Activated T-cell treated with anti-CD3 and anti-CD28 coated beads, Interleukin-2, amount 50 U/mL, for 72 hours (primary cell): Measurements from ENCODE around the gene ACACA. TPM values are rescaled to one million over a fixed set of nuclear protein-coding genes. Genes with fewer than 3 reads are reported as not detected.

Experiments used
- ATAC-seq, 2 donors: fragments of 150-1000 bp; cut with Tn5 transposase; replicated peaks in 1 of 2; 2 replicates each; pipeline ENCODE4 v1.10.0; 2021; ENCODE audit warnings: moderate library complexity in 2 of 2, mild to moderate bottlenecking in 1 of 2
- DNase-seq, 2 donors: peaks; one replicate each; pipeline ENCODE4 v3.0.0; 2021 to 2022; ENCODE audit warnings: mixed read lengths in 1 of 2
- H3K27ac Mint-ChIP-seq: one replicate; pipeline ENCODE4 v1.8.0; 2022; ENCODE audit warnings: mild to moderate bottlenecking, moderate library complexity, mixed read lengths
- H3K27me3 Mint-ChIP-seq: one replicate; pipeline ENCODE4 v1.8.0; 2022; ENCODE audit warnings: low read depth, mixed read lengths
- H3K36me3 Mint-ChIP-seq, 2 donors: one replicate each; pipeline ENCODE4 v1.8.0; 2022; ENCODE audit warnings: mixed read lengths in 2 of 2, mild to moderate bottlenecking in 1 of 2; ENCODE audit not compliant: insufficient read depth in 2 of 2
- H3K4me1 Mint-ChIP-seq: one replicate; pipeline ENCODE4 v1.8.0; 2022; ENCODE audit warnings: low read depth, mixed read lengths
- H3K4me3 Mint-ChIP-seq, 2 donors: one replicate each; pipeline ENCODE4 v1.8.0; 2022; ENCODE audit warnings: mild to moderate bottlenecking in 2 of 2, mixed read lengths in 2 of 2, moderate library complexity in 2 of 2
- H3K9me3 Mint-ChIP-seq, 2 donors: one replicate each; pipeline ENCODE4 v1.8.0; 2022; ENCODE audit warnings: mixed read lengths in 2 of 2
- total RNA-seq, 2 donors: library from RNA; stranded (reverse); gene quantifications; one replicate each; pipeline ENCODE4 v1.2.3, GENCODE V29; 2022

The ACACA gene
- total RNA-seq, 2 donors from 2014 or later = 53.2 to 53.3 TPM

DNA sequence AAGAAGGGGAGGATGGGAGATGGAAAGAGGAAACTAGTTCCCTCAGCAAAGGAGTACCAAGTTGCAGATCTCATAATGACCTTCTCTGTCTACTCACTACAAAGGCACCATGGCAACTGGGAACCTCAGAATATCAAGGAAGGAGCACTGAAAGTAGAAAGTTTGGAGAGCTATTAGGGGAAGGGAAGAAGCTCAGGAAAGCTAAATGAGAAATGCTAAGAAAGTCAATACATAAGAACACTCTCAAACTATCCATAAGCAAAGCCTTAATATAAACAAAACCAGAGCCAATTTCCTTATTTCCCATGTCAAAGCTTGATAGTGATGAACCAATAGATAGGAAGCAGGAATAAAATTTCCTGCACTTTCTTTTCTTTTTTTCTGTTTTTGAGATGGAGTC, 88.8 kb downstream of the ACACA start:
- H3K9me3 Mint-ChIP-seq = no peaks in the 10 kb centered on the region
- H3K27ac Mint-ChIP-seq = no peak overlapping the region
- peaks cover 0 to 5% of the 10 kb centered on the region in 2 donors for H3K36me3 Mint-ChIP-seq
- no peaks in the 10 kb centered on the region for H3K27me3 Mint-ChIP-seq
- DNase-seq (no peak), ATAC-seq (no peak)
- no peak overlapping the region for H3K4me3 Mint-ChIP-seq
- H3K4me1 Mint-ChIP-seq = no peaks in the 10 kb centered on the region

DNA sequence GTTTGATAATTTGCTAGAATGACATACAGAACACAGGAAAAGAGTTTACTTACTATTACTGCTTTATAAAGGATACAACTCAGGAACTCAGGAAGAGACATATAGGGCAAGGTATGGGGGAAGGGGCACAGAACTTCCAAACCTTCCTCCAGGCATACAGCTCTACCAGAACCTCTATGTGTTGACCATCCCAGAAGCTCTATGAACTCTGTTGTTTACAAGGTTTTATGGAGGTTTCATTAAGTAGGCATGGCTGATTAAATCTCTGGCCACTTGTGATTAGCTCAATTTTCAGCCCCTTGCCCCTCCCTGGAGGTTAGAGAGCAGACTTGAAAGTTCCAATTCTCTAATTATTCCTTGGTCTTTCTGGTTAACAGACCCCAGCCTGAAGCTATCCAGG, 91.0 kb downstream of the ACACA start:
- H3K4me3 Mint-ChIP-seq = no peak overlapping the region
- no peak for ATAC-seq

DNA sequence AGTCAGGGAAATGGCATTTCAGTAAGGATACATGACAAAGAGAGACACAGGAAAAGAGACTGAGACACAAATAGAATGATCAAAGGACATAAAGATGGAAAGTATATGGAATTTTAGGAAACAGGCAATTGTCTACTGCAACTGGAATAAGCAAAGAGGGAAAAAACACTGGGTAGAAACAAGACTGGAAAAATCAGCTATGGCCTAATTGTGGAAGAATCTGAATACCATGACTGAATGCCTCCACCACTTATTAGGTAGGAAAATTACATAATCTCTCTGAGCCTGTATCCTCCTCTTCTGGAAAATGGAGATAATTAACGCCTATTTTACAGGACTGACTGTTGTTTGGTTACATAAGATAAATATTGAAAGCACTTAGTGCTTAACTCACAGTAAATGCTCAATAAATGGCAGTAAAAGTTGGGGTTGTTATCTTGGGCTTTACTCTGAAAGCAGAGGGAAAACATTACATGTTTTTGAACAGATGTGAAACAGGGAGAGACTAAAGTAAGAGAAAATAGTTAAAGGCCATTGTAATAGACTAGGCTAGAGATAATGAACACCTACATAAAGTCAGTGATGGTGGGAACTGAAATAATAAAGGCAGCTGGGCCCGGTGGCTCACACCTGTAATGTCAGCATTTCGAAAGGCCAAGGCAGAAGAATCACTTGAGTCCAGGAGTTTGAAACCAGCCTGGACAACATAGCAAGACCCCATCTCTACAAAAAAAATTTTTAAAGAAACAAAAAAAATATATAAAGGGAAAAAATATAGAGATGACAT, 94.3 kb downstream of the ACACA start:
- H3K4me1 Mint-ChIP-seq = no peaks in the 10 kb centered on the region
- H3K4me3 Mint-ChIP-seq = no peak overlapping the region
- DNase-seq = no peak
- peaks cover 5 to 12% of the 10 kb centered on the region in 2 donors for H3K36me3 Mint-ChIP-seq
- H3K27me3 Mint-ChIP-seq = no peaks in the 10 kb centered on the region
- no peak overlapping the region for H3K27ac Mint-ChIP-seq
- H3K9me3 Mint-ChIP-seq = no peaks in the 10 kb centered on the region
- ATAC-seq = no peak

More for the DNA sequence above, 91.0 kb downstream of the ACACA start:
- H3K27ac Mint-ChIP-seq = no peak overlapping the region
- peaks cover 5 to 10% of the 10 kb centered on the region in 2 donors for H3K36me3 Mint-ChIP-seq
- no peaks in the 10 kb centered on the region for H3K27me3 Mint-ChIP-seq
- no peaks in the 10 kb centered on the region for H3K9me3 Mint-ChIP-seq
- H3K4me1 Mint-ChIP-seq = no peaks in the 10 kb centered on the region
- no peak for DNase-seq

DNA sequence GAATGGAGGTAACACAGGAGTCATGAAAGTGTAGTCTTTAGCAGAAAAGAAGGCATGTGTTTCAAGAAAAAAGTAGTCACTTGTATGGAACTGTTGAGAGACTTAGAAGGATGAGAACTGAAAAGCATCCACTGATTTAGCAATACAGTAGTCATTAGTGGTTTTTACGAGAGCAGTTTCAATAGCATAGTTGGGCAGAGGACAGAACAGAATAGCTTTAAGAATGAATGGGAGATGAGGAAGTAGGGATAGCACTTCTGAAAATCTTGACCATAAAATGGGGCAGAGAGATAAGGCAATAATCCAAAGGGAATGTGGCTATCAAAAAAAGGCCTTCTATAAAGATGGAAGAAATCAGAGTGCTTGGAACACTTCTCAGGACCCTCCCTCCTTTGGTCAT, 95.7 kb downstream of the ACACA start:
- no peak for DNase-seq
- Mint-ChIP-seq H3K27me3 (no peaks in the 10 kb centered on the region), H3K4me1 (no peaks in the 10 kb centered on the region), H3K4me3 (no peak overlapping the region), H3K9me3 (no peaks in the 10 kb centered on the region), H3K36me3 (peaks cover 5 to 13% of the 10 kb centered on the region in 2 donors), H3K27ac (no peak overlapping the region)
- no peak for ATAC-seq

DNA sequence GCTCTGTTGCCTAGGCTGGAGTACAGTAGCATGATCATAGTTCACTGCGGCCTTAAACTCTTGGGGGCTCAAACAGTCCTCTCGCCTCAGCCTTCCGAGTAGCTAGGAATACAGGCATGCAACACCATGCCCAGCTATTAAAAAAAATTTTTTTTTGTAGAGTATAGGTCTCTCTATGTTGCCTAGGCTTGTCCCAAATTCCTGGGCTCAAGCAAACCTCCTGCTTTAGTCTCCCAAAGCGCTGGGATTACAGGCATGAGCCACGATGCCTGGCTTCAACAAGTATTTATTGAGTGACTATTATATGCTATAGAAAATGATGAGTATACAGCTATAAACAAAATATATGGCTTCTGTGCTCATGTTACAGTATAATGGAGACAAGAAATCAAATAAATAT, 97.6 kb downstream of the ACACA start:
- no peak overlapping the region for H3K27ac Mint-ChIP-seq
- DNase-seq = no peak
- peaks cover 5 to 10% of the 10 kb centered on the region in 2 donors for H3K36me3 Mint-ChIP-seq
- H3K9me3 Mint-ChIP-seq = no peaks in the 10 kb centered on the region
- H3K27me3 Mint-ChIP-seq = no peaks in the 10 kb centered on the region
- no peaks in the 10 kb centered on the region for H3K4me1 Mint-ChIP-seq
- no peak overlapping the region for H3K4me3 Mint-ChIP-seq
- ATAC-seq = no peak

DNA sequence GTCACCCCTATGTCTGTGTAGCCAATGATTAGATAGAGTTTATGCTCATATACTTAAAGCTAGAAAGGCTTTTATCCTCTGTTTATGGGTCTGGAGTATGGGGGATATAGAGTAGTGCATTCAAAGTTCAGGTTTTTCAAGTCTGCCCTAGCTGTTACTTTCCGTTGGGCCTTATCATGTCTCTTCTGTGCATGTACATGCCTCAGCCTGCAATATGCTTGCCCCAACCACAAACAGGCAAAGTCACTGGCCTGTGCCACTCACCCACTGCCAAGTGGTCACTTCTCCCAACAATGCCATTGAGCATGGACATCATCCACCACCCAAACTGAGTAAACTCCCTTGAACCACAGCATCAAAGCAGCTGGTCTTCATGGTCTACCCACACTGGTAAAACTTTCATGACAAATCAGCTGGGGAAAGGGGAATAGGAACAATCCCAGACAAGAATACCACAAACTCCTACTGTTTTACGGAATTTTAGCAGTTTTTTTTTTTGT, 101.2 kb downstream of the ACACA start:
- H3K4me3 Mint-ChIP-seq = no peak overlapping the region
- DNase-seq (no peak), ATAC-seq (no peak)
- H3K9me3 Mint-ChIP-seq = no peaks in the 10 kb centered on the region
- H3K36me3 Mint-ChIP-seq = peaks cover 0 to 8% of the 10 kb centered on the region in 2 donors
- H3K27me3 Mint-ChIP-seq = no peaks in the 10 kb centered on the region
- H3K27ac Mint-ChIP-seq = no peak overlapping the region
- H3K4me1 Mint-ChIP-seq = no peaks in the 10 kb centered on the region

DNA sequence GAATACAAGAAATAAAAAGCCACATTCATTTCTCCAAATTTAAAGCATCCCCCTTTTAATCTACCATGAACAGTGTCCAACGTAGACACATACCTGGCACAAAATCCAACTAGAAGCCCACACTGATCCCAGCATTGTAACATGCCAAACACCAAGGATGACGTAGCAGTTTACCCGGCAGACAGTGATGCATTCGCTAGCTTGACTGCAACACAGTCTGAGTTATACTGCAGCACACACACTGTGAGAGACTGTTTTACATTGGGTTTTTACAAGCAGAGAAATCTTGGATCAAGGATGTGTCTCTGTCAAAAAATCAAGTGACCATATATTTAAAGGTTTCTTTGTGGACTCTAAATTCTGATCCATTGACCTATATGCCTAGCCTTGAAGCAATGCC, 105.3 kb downstream of the ACACA start:
- Mint-ChIP-seq H3K27ac (no peak overlapping the region), H3K4me1 (peaks cover 6% of the 10 kb centered on the region), H3K27me3 (no peaks in the 10 kb centered on the region), H3K4me3 (no peak overlapping the region), H3K9me3 (no peaks in the 10 kb centered on the region), H3K36me3 (peaks cover 0 to 6% of the 10 kb centered on the region in 2 donors)
- ATAC-seq = no peak
- DNase-seq = no peak

DNA sequence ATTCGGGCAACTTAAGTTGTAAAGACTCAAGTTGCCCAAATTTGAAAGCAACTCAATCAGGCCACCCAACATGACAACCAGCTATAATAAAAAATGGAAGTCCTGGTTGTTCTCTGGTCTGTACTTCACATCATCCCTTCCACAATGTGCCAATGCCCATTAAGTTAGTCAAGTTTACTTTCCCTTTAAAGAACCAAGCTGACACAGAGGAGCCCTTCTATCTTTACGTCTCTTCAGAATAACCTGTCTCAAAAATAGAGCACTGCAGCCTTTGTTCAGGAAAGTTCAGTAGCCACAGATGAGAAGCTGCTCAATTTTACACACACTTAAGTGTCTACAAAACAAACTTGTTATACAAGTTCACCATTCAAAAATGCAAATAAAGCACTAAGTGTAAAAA, 106.0 kb downstream of the ACACA start:
- Mint-ChIP-seq H3K36me3 (peaks cover 0 to 3% of the 10 kb centered on the region in 2 donors), H3K27ac (no peak overlapping the region), H3K4me1 (peaks cover 6% of the 10 kb centered on the region), H3K4me3 (no peak overlapping the region), H3K9me3 (no peaks in the 10 kb centered on the region), H3K27me3 (no peaks in the 10 kb centered on the region)
- no peak for ATAC-seq
- no peak for DNase-seq

DNA sequence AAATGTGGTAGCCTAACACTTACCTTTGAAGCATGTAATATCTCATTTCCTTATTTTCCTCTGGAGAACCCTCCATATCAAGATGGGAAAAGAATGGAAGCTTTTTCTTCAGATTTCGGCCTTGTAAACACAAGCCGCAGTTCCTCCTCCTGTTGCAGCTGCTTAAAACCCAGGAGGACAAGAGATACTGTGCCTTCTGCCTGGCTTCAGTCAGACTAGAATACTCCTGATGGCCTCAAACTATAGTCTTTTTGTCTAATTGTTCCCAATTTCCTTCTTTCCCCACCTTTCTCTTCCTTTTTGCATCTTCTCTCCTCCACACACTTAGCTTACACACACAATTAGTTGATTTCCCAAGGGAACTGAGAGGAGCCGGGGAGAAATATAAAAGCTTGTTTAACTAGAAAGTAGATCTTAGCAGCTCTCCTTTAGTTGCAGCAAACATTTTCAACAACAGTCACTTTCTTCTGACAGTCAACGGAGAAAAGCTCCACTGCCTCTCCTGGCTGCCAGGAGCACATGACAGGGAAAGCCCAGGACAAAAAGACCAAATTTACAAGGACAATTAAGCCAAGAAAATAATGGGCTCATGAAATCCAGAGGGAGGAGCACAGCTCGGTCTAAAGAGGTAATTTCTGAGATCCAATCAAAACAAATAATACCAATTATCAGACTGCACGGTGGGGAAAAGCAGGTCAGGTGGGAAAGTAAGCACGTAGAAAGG, 107.2 kb downstream of the ACACA start:
- Mint-ChIP-seq H3K4me3 (no peak overlapping the region), H3K27ac (no peak overlapping the region), H3K4me1 (peaks cover 6% of the 10 kb centered on the region), H3K36me3 (peaks cover 0 to 3% of the 10 kb centered on the region in 2 donors), H3K27me3 (no peaks in the 10 kb centered on the region), H3K9me3 (no peaks in the 10 kb centered on the region)
- DNase-seq (no peak), ATAC-seq (no peak)

DNA sequence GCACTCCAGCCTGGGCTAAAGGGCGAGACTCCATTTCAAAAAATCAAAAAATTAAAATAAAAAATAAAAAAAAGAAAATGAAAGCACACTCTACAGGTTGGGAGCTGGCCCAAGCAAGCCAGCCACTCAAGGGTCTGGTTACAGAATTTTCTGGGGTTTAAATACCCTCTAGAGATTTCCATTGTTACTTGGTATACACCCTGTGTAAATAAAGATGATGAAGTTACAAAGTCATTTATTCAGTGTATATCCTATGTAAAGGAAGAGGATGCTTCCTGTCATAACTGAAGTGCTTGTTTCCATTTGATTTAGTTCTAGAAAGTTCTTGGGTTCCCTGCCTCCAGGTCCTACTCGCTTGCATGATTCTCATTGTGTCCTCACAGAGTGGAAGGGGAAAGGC, 110.7 kb downstream of the ACACA start:
- Mint-ChIP-seq H3K4me3 (no peak overlapping the region), H3K27me3 (no peaks in the 10 kb centered on the region), H3K4me1 (peaks cover 6% of the 10 kb centered on the region), H3K36me3 (no peaks in the 10 kb centered on the region), H3K9me3 (no peaks in the 10 kb centered on the region), H3K27ac (no peak overlapping the region)
- ATAC-seq = no peak
- no peak for DNase-seq

DNA sequence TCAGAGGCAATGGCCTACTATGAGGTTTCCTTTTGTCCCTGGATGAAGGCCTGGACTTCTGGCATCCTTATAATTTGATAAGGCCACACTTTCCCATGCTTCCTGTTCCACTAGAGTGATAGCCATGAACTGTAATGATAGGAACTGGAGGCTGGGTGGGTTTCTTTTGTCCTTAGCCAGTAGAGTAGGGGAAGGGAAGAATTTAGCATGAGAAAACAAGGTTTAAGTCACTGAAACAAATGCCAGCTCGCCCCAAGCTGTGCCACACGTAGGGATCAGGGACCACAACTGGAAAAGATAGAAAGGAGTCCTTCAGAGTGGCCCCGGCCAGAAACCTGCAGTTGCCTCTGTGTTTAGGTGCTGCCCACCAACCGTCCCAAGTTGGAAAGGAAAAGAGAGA, 111.7 kb downstream of the ACACA start:
- Mint-ChIP-seq H3K9me3 (no peaks in the 10 kb centered on the region), H3K27ac (peak overlapping the region; percentile 45), H3K4me3 (no peak overlapping the region), H3K36me3 (no peaks in the 10 kb centered on the region), H3K4me1 (peaks cover 5% of the 10 kb centered on the region), H3K27me3 (no peaks in the 10 kb centered on the region)
- DNase-seq (no peak), ATAC-seq (no peak)

DNA sequence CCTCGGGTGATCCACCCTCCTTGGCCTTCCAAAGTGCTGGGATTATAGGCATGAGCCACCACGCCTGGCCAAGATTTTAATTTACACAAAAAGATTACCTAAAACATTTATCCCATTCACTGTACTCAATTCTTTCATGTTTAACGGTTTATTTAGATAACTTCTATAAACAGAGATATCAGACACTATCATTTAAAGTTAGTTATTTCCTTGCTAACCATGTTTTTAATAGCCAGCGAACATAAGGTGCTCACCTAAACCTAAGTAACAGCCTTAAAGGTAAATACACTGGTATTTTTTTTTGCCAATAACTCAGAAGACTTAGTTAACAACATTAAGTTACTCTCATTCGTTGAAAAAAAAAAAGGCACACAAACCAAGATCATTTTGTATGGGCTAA, 112.9 kb downstream of the ACACA start:
- Mint-ChIP-seq H3K27ac (no peak overlapping the region), H3K4me1 (no peaks in the 10 kb centered on the region), H3K9me3 (no peaks in the 10 kb centered on the region), H3K4me3 (no peak overlapping the region), H3K27me3 (no peaks in the 10 kb centered on the region), H3K36me3 (no peaks in the 10 kb centered on the region)
- ATAC-seq (no peak), DNase-seq (no peak)

DNA sequence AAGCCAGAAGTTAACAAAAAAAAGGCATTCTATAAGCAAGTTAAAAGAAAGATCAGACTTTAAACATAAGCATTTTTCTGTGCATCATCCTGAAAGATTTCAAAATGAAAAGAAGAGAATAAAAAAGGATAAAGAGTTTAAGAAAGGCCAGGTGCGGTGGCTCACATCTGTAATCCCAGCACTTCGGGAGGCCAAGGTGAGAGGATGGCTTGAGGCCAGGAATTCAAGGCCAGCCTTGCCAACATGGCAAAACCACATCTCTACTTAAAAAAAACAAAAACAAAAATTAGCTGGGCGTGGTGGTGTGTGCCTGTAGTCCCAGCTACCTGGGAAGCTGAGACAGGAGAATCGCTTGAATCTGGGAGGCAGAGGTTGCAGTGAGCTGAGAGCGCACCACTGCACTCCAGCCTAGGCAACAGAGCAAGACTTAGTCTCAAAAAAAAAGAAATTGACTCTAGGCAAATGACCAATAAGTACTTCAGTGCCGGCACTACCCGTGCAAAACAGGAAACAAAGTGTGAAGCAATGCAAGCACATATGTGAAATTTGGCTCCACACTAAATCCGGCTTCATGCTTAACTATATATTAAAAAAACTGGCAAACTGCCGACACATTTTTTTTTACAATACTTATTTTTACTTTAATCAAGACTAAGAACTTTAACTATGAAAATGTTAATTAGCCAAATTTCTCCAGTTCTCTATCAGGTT, 114.1 kb downstream of the ACACA start:
- Mint-ChIP-seq H3K27me3 (no peaks in the 10 kb centered on the region), H3K36me3 (no peaks in the 10 kb centered on the region), H3K27ac (no peak overlapping the region), H3K4me1 (no peaks in the 10 kb centered on the region), H3K9me3 (no peaks in the 10 kb centered on the region), H3K4me3 (no peak overlapping the region)
- ATAC-seq (no peak), DNase-seq (no peak)
